Thyroid gland (tissue), 4 donors: ENCODE data around the gene OR2T8. TPM values are rescaled to one million over a fixed set of nuclear protein-coding genes. Genes with fewer than 3 reads are reported as not detected.
"Not testable (repeated sequence)": the region's sequence is repeated elsewhere in the genome, so short reads cannot be mapped to it uniquely, and the experiment has no call there.

Experiments
- DNase-seq, 2 donors: peaks; one replicate each; pipeline ENCODE4 v3.0.0-alpha.2; 2019
- H3K27ac ChIP-seq, 3 donors: fragments of 200-600 bp; sonication (generic); 1 replicate in 2 of 3; 2 replicates in 1 of 3; pipeline ENCODE4 v1.5.1; 2016 to 2019; ENCODE audit warnings: mild to moderate bottlenecking in 1 of 3, moderate library complexity in 1 of 3
- H3K27me3 ChIP-seq: fragments of 200-600 bp; sonication (generic); one replicate; pipeline ENCODE4 v1.5.1; 2019
- H3K36me3 ChIP-seq, 2 donors: fragments of 200-600 bp; sonication (generic); one replicate each; pipeline ENCODE4 v1.5.1; 2016 to 2019
- H3K4me1 ChIP-seq, 2 donors: fragments of 200-600 bp; sonication (generic); one replicate each; pipeline ENCODE4 v1.5.1; 2017 to 2019
- H3K4me3 ChIP-seq, 3 donors: fragments of 200-600 bp; sonication (generic); replicated peaks in 1 of 3; 1 replicate in 2 of 3; 2 replicates in 1 of 3; pipeline ENCODE4 v1.5.1; 2016; ENCODE audit warnings: mild to moderate bottlenecking in 1 of 3
- H3K9me3 ChIP-seq: fragments of 200-600 bp; sonication (generic); one replicate; pipeline ENCODE4 v1.5.1; 2017
- CTCF ChIP-seq, 6 experiments: fragments of 200-600 bp in 3 of 6; fragments of 450-650 bp in 3 of 6; sonication (generic) in 3 of 6; IDR thresholded peaks; one replicate each; pipeline ENCODE4 v1.5.1; 2016 to 2019; ENCODE audit warnings: antibody characterized with exemption in 6 of 6, mild to moderate bottlenecking in 2 of 6, inconsistent platforms in 1 of 6, moderate library complexity in 1 of 6
- POLR2A ChIP-seq, 2 donors: fragments of 450-650 bp; IDR thresholded peaks; one replicate each; pipeline ENCODE4 v1.6.1; 2017; ENCODE audit warnings: antibody characterized with exemption in 2 of 2, mild to moderate bottlenecking in 2 of 2, moderate library complexity in 1 of 2
- WGBS, 2 donors: methylation state at CpG; one replicate each; pipeline ENCODE4 v1.1.5; 2017; 5-methylcytosine and 5-hydroxymethylcytosine counted together
- intact Hi-C: fragments of 100-400 bp; cut with DNase I; formaldehyde crosslinking; loops from one replicate; pipeline ENCODE4 v1.15.1; 2023
- total RNA-seq, 4 donors: library from RNA; depleted of rRNA; stranded (reverse); fragments of >200 nt; gene quantifications; one replicate each; pipeline ENCODE4 v1.2.3, GENCODE V29; 2016

OR2T8 gene
- total RNA-seq, 4 donors from 2014 or later: 0.54 to 1.7 (median 1.2) TPM; not detected in 1

DNA sequence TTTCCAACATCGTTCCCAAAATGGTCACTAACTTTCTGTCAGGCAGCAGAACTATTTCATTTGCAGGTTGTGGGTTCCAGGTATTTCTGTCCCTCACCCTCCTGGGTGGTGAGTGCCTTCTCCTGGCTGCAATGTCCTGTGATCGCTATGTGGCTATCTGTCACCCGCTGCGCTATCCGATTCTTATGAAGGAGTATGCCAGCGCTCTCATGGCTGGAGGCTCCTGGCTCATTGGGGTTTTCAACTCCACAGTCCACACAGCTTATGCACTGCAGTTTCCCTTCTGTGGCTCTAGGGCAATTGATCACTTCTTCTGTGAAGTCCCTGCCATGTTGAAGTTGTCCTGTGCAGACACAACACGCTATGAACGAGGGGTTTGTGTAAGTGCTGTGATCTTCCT, 13.9 kb downstream of the OR2T8 start:
- Histone ChIP-seq H3K4me3 (no peak overlapping the region), H3K36me3 (no peaks in the 10 kb centered on the region), H3K27me3 (no peaks in the 10 kb centered on the region), H3K9me3 (no peaks in the 10 kb centered on the region), H3K27ac (no peak overlapping the region), H3K4me1 (no peaks in the 10 kb centered on the region)
- DNase-seq: no peak
- WGBS, 2 donors: 95% methylated on average over 8 of the region's 8 CpGs
- no peak for TF ChIP-seq CTCF (IDR thresholded peaks at IDR 0.05)
- TF ChIP-seq POLR2A (IDR thresholded peaks at IDR 0.05): no peak
- intact Hi-C loops: no loop called here

DNA sequence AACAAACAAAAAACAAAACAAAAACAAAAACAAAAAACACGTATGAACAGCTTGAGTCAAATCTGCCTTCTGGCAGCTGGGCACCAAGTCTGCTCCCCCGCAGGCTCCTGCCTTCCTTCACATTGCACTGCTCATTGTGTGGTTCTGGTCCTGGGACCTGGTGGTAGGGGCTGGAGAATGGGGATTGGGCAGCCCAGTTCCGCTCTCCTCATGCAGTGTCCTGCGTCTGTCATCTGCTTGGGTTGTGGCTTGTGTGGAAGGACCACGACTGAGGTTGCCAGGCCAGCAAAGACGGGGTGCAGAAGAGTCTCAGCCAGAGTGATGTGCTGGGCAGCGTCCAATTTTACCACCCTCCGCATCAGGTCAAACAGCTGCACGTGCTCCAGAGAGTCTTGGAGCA, 15.7 kb downstream of the OR2T8 start:
- DNase-seq: no peak
- Histone ChIP-seq H3K27ac (no peak overlapping the region), H3K4me1 (no peaks in the 10 kb centered on the region), H3K4me3 (no peak overlapping the region), H3K27me3 (no peaks in the 10 kb centered on the region), H3K9me3 (no peaks in the 10 kb centered on the region), H3K36me3 (no peaks in the 10 kb centered on the region)
- 88 to 92% methylated on average over 9 of the region's 9 CpGs for WGBS, 2 donors
- intact Hi-C loops: no loop called here
- TF ChIP-seq POLR2A (IDR thresholded peaks at IDR 0.05) (no peak), CTCF (IDR thresholded peaks at IDR 0.05) (no peak)

DNA sequence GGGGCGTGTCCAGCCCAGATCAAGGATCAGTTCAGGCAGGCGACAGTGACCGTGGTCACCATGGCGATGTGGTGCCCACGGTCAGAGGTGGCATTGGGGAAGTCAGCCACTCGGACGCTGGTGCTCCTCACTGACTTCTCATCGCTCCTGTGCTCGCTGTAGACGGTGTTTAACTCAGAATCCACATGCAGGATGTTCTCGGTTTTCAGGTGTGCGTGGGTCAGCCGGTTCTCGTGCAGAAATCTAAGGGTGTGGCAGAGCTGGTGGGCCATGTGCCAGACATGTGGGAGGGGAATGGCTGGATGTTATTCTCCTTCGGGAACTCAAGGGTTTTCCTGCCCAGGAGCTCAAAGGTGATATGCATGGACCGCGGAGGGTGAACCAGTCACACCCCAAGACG, 16.4 kb downstream of the OR2T8 start:
- Histone ChIP-seq H3K27me3 (no peaks in the 10 kb centered on the region), H3K4me1 (no peaks in the 10 kb centered on the region), H3K9me3 (no peaks in the 10 kb centered on the region), H3K4me3 (no peak overlapping the region), H3K36me3 (no peaks in the 10 kb centered on the region), H3K27ac (no peak overlapping the region)
- TF ChIP-seq CTCF (IDR thresholded peaks at IDR 0.05) (no peak), POLR2A (IDR thresholded peaks at IDR 0.05) (no peak)
- intact Hi-C loops: no loop called here
- 92 to 94% methylated on average over 18 of the region's 18 CpGs for WGBS, 2 donors
- DNase-seq: no peak

GRCh38 chr1:247936965-247937734, 17.1 kb downstream of the OR2T8 start:
- intact Hi-C loops: not testable (repeated sequence)
- TF ChIP-seq CTCF (IDR thresholded peaks at IDR 0.05): peak; percentile 54 to 94 (median 74)

GRCh38 chr1:247942624-247943023, 22.6 kb downstream of the OR2T8 start:
- no peak overlapping the region for H3K4me3 ChIP-seq
- no peaks in the 10 kb centered on the region for H3K36me3 ChIP-seq
- no peaks in the 10 kb centered on the region for H3K27me3 ChIP-seq
- no peaks in the 10 kb centered on the region for H3K9me3 ChIP-seq
- TF ChIP-seq POLR2A (IDR thresholded peaks at IDR 0.05): no peak
- no peak for TF ChIP-seq CTCF (IDR thresholded peaks at IDR 0.05)
- intact Hi-C loops: no loop called here
- no peak overlapping the region for H3K27ac ChIP-seq
- DNase-seq: no peak
- 86 to 90% methylated on average over 6 of the region's 6 CpGs for WGBS, 2 donors
- no peaks in the 10 kb centered on the region for H3K4me1 ChIP-seq

More at GRCh38 chr1:247936965-247937734, 17.1 kb downstream of the OR2T8 start:
- peak overlapping the region in 2 of 3 donors; percentile 30 for H3K4me3 ChIP-seq
- H3K4me1 ChIP-seq, H3K27ac ChIP-seq, H3K9me3 ChIP-seq, H3K36me3 ChIP-seq, H3K27me3 ChIP-seq: not testable (repeated sequence)
- 7 to 30% methylated on average over 35 of the region's 44 CpGs for WGBS, 2 donors
- peak; percentile 75 to 87 for DNase-seq
